Endothelial cell of umbilical vein (primary cell): Measurements from ENCODE around the gene MECR. TPM values are rescaled to one million over a fixed set of nuclear protein-coding genes. Genes with fewer than 3 reads are reported as not detected.

Experiments
- BruUV-seq: library from RNA; stranded (reverse); fragments of 400-500 nt; replicated peaks from 2 replicates; lab custom pipeline; 2021; lab: Mats Ljungman, UMichigan
- CTCF ChIA-PET: fragments of 300-600, 350-600 bp; sonication (Branson Sonifier 250); formaldehyde crosslinking; loops from one replicate; lab custom pipeline; 2021; ENCODE audit warnings: antibody characterized with exemption, inconsistent platforms; lab: Charles Lee
- POLR2A ChIA-PET: fragments of 300-600, 350-600 bp; sonication (Branson Sonifier 250); formaldehyde crosslinking; loops from one replicate; lab custom pipeline; 2021; ENCODE audit warnings: antibody characterized with exemption, inconsistent platforms; lab: Charles Lee
- DNase-seq: peaks from one replicate; pipeline ENCODE4 v3.0.0-alpha.2; 2011; ENCODE audit warnings: low read depth, low spot score
- FAIRE-seq: peaks from 2 replicates; lab custom pipeline; 2011; peaks lifted over from hg19 to GRCh38; lab: Jason Lieb, UNC
- H2AFZ ChIP-seq: 2 replicates; pipeline ENCODE4 v1.6.0; 2012; ENCODE audit warnings: low read depth, low read length, control low read depth, inconsistent platforms
- H3K27ac ChIP-seq: 2 replicates; pipeline ENCODE4 v1.5.1; 2011; ENCODE audit warnings: low read depth, mild to moderate bottlenecking, control low read depth, low read length, moderate library complexity; ENCODE audit not compliant: insufficient read depth
- H3K27me3 ChIP-seq, 2 experiments: 2 replicates each; pipeline versions ENCODE4 v1.6.0 to v1.6.1; 2011; ENCODE audit warnings: low read length in 2 of 2, mixed read lengths in 1 of 2; ENCODE audit not compliant: control insufficient read depth in 2 of 2, insufficient read depth in 2 of 2
- H3K36me3 ChIP-seq, 2 experiments: 2 replicates in 1 of 2; 3 replicates in 1 of 2; pipeline ENCODE4 v1.5.1; 2011; ENCODE audit warnings: low read length in 2 of 2, mild to moderate bottlenecking in 1 of 2, moderate library complexity in 1 of 2; ENCODE audit not compliant: control insufficient read depth in 2 of 2, insufficient read depth in 2 of 2; ENCODE audit errors: extremely low read depth in 1 of 2
- H3K4me1 ChIP-seq: 3 replicates; pipeline ENCODE4 v1.5.1; 2011; ENCODE audit warnings: mild to moderate bottlenecking, low read length; ENCODE audit not compliant: control insufficient read depth, insufficient read depth; ENCODE audit errors: extremely low read depth
- H3K4me2 ChIP-seq: 2 replicates; pipeline ENCODE4 v1.6.1; 2011; ENCODE audit warnings: low read length, control low read depth, mixed read lengths; ENCODE audit not compliant: insufficient read depth
- H3K4me3 ChIP-seq, 3 experiments: fragments of 200-600 bp in 1 of 3; sonication (generic), shearing (Covaris generic) in 1 of 3; replicated peaks in 1 of 3; 2 replicates each; pipeline ENCODE4 v1.5.1; 2011 to 2016; ENCODE audit warnings: control low read depth in 3 of 3, low read length in 3 of 3, mild to moderate bottlenecking in 2 of 3, inconsistent platforms in 1 of 3, low read depth in 1 of 3, moderate library complexity in 1 of 3; ENCODE audit not compliant: insufficient read depth in 1 of 3
- H3K79me2 ChIP-seq: 2 replicates; pipeline ENCODE4 v1.6.0; 2012; ENCODE audit warnings: low read length, inconsistent platforms; ENCODE audit not compliant: control insufficient read depth, insufficient read depth
- H3K9ac ChIP-seq: replicated peaks from 2 replicates; pipeline ENCODE3; 2011; ENCODE audit warnings: low read length, control low read depth; ENCODE audit not compliant: insufficient read depth; ENCODE audit errors: extremely low read depth
- H3K9me1 ChIP-seq: replicated peaks from 3 replicates; pipeline ENCODE4 v1.6.0; 2011; ENCODE audit warnings: mild to moderate bottlenecking, low read length; ENCODE audit not compliant: control insufficient read depth, insufficient read depth; ENCODE audit errors: extremely low read depth
- H3K9me3 ChIP-seq: replicated peaks from 2 replicates; pipeline ENCODE4 v1.5.1; 2012; ENCODE audit warnings: low read length, inconsistent platforms; ENCODE audit not compliant: control insufficient read depth, insufficient read depth
- H4K20me1 ChIP-seq: replicated peaks from 2 replicates; pipeline ENCODE3; 2011; ENCODE audit warnings: mild to moderate bottlenecking, low read length; ENCODE audit not compliant: control insufficient read depth, insufficient read depth; ENCODE audit errors: extremely low read depth
- EZH2 ChIP-seq: IDR thresholded peaks from 2 replicates; pipeline ENCODE4 v1.6.1; 2012; ENCODE audit warnings: borderline replicate concordance, low read depth, mild to moderate bottlenecking, moderate library complexity, low read length, inconsistent platforms; ENCODE audit not compliant: severe bottlenecking
- FOS ChIP-seq: IDR thresholded peaks from 2 replicates; pipeline ENCODE4 v1.6.1; 2011; ENCODE audit warnings: mild to moderate bottlenecking, low read length, moderate library complexity, borderline replicate concordance; ENCODE audit not compliant: insufficient read depth
- GATA2 ChIP-seq: IDR thresholded peaks from 2 replicates; pipeline ENCODE4 v1.7.0; 2011; ENCODE audit warnings: low read depth, mild to moderate bottlenecking, moderate library complexity, mixed read lengths, low read length; ENCODE audit not compliant: insufficient read length, insufficient read depth
- JUN ChIP-seq: IDR thresholded peaks from 2 replicates; pipeline ENCODE4 v1.6.1; 2011; ENCODE audit warnings: borderline replicate concordance, low read depth; ENCODE audit not compliant: insufficient read length, insufficient read depth
- MYC ChIP-seq: IDR thresholded peaks from one replicate; pipeline ENCODE4 v1.6.1; 2011; ENCODE audit warnings: mild to moderate bottlenecking, low read depth, low read length
- POLR2A ChIP-seq: IDR thresholded peaks from 2 replicates; pipeline ENCODE4 v1.6.1; 2012; ENCODE audit warnings: low read depth, mild to moderate bottlenecking, control low read depth, low read length
- POLR2AphosphoS5 ChIP-seq: IDR thresholded peaks from 2 replicates; pipeline ENCODE4 v1.6.1; 2012; ENCODE audit warnings: low read depth, mild to moderate bottlenecking, control low read depth, low read length, moderate library complexity; ENCODE audit not compliant: insufficient read depth
- dilution Hi-C: fragments of 300-500 bp; cut with MboI; formaldehyde crosslinking; loops from one replicate; pipeline ENCODE4 v1.15.0; 2019; ENCODE audit warnings: low sequenced_read_pairs; ENCODE audit not compliant: extremely low pct_ligation_motif_present
- intact Hi-C: fragments of 100-400 bp; cut with micrococcal nuclease; formaldehyde crosslinking; loops from one replicate; pipeline ENCODE4 v1.10.0; 2022
- polyA plus RNA-seq, 4 experiments: library from polyadenylated mRNA; depleted of rRNA in 3 of 4; stranded (reverse) in 3 of 4; unstranded in 1 of 4; fragments of >200 nt; gene quantifications; 2 replicates each; pipeline versions ENCODE4 v1.2.1 to v1.2.3, GENCODE V29; 2011 to 2012; ENCODE audit warnings: missing spikeins in 1 of 4
- total RNA-seq: library from RNA; stranded (reverse); gene quantifications from 2 replicates; pipeline ENCODE4 v1.2.3, GENCODE V29; 2021
- TF ChIP-seq, protein P1 (sequence below), 2 donors: IDR thresholded peaks; 1 replicate in 1 of 2; 2 replicates in 1 of 2; pipeline ENCODE4 v1.5.1; 2011; ENCODE audit warnings: low read length in 2 of 2, mild to moderate bottlenecking in 2 of 2, moderate library complexity in 2 of 2, control low read depth in 1 of 2, inconsistent platforms in 1 of 2, low read depth in 1 of 2; ENCODE audit not compliant: insufficient read depth in 1 of 2; ENCODE audit errors: extremely low read depth in 1 of 2
- TF ChIP-seq, protein P2 (sequence below): IDR thresholded peaks from 2 replicates; pipeline ENCODE4 v1.6.1; 2011; ENCODE audit not compliant: insufficient read depth, insufficient read length

MECR gene
- total and polyA plus RNA-seq, 2 donors (not counting 3 experiments of a cell fraction or from before 2014, with no cell fraction given), result 24.6 to 30.1 TPM

DNA sequence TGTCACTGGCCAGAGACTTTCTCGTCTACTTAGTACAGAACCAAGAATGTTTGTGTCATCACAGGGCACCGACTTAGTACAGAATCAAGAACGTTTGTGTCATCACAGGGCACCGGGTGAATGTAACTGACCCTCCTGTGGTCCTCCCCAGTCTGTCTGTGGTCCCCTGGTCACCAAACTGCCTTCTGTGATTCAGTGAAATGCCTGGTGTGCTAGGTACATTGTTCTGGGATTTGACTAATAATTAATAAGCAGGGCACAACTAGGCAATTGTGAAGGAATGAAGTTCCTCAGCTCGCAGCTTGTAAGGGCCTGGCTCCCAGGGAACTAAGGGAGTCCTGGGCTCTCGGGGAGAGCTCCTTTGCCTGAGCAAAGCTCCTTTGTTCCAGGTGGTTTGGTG lies 7.2 kb downstream of the MECR start:
- no peaks in the 10 kb centered on the region for H3K4me1 ChIP-seq
- ChIA-PET CTCF (no interaction called here), POLR2A (no interaction called here)
- no peaks in the 10 kb centered on the region for H3K9me1 ChIP-seq
- H3K27ac ChIP-seq, result no peak overlapping the region
- H3K4me3 ChIP-seq, result no peak overlapping the region
- no peak for FAIRE-seq
- no peaks in the 10 kb centered on the region for H3K9me3 ChIP-seq
- no peak overlapping the region for H2AFZ ChIP-seq
- TF ChIP-seq MYC (no peak), GATA2 (no peak), FOS (no peak), EZH2 (no peak), JUN (no peak), POLR2A (no peak), POLR2AphosphoS5 (no peak)
- TF ChIP-seq, protein P1, sequence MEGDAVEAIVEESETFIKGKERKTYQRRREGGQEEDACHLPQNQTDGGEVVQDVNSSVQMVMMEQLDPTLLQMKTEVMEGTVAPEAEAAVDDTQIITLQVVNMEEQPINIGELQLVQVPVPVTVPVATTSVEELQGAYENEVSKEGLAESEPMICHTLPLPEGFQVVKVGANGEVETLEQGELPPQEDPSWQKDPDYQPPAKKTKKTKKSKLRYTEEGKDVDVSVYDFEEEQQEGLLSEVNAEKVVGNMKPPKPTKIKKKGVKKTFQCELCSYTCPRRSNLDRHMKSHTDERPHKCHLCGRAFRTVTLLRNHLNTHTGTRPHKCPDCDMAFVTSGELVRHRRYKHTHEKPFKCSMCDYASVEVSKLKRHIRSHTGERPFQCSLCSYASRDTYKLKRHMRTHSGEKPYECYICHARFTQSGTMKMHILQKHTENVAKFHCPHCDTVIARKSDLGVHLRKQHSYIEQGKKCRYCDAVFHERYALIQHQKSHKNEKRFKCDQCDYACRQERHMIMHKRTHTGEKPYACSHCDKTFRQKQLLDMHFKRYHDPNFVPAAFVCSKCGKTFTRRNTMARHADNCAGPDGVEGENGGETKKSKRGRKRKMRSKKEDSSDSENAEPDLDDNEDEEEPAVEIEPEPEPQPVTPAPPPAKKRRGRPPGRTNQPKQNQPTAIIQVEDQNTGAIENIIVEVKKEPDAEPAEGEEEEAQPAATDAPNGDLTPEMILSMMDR (IDR thresholded peaks at IDR 0.05; ENCODE audit: extremely low read depth in 1 of 2, insufficient read depth in 1 of 2, low read depth in 1 of 2, low read length in 2 of 2), result no peak
- TF ChIP-seq, protein P2, sequence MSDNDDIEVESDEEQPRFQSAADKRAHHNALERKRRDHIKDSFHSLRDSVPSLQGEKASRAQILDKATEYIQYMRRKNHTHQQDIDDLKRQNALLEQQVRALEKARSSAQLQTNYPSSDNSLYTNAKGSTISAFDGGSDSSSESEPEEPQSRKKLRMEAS, result no peak
- no TSS peak for BruUV-seq
- no peaks in the 10 kb centered on the region for H3K27me3 ChIP-seq
- H3K79me2 ChIP-seq, result peaks cover 2% of the 10 kb centered on the region
- H3K4me2 ChIP-seq, result no peak overlapping the region
- no peaks in the 10 kb centered on the region for H3K36me3 ChIP-seq
- dilution Hi-C loops (no loop called here), intact Hi-C loops (no loop called here)
- no peak overlapping the region for H3K9ac ChIP-seq
- no peaks in the 10 kb centered on the region for H4K20me1 ChIP-seq
- no peak for DNase-seq
